ENCODE results near the gene USP48.

The USP48 gene

GRCh38 chr1:21750841-21751240, 32.1 kb downstream of the USP48 start:
- no peak overlapping the region for H3K4me3 ChIP-seq (ENCODE audit: low read depth, low read length)
- in situ Hi-C loops (cut with HindIII; ENCODE audit: low sequenced_read_pairs), result no loop called here
- DNase-seq (ENCODE audit: low read depth, low spot score), result no peak
- no peak for TF ChIP-seq CTCF (IDR thresholded peaks at IDR 0.05; ENCODE audit: low read depth, low read length)

GRCh38 chr1:21749859-21750468, 33.0 kb downstream of the USP48 start:
- in situ Hi-C loops (cut with HindIII; ENCODE audit: low sequenced_read_pairs), result no loop called here
- no peak for DNase-seq (ENCODE audit: low read depth, low spot score)
- TF ChIP-seq CTCF (IDR thresholded peaks at IDR 0.05; ENCODE audit: low read depth, low read length), result no peak
- H3K4me3 ChIP-seq (ENCODE audit: low read depth, low read length), result no peak overlapping the region

GRCh38 chr1:21749109-21749508, 33.8 kb downstream of the USP48 start:
- no peak for TF ChIP-seq CTCF (IDR thresholded peaks at IDR 0.05; ENCODE audit: low read depth, low read length)
- in situ Hi-C loops (cut with HindIII; ENCODE audit: low sequenced_read_pairs), result no loop called here
- DNase-seq (ENCODE audit: low read depth, low spot score), result no peak
- H3K4me3 ChIP-seq (ENCODE audit: low read depth, low read length), result no peak overlapping the region

- in situ Hi-C loops (cut with HindIII; ENCODE audit: low sequenced_read_pairs), result no loop called here
- DNase-seq (ENCODE audit: low read depth, low spot score), result no peak
- H3K4me3 ChIP-seq (ENCODE audit: low read depth, low read length), result no peak overlapping the region
- TF ChIP-seq CTCF (IDR thresholded peaks at IDR 0.05; ENCODE audit: low read depth, low read length), result no peak
Measured at GRCh38 chr1:21743476-21743875, 39.5 kb downstream of the USP48 start.

- H3K4me3 ChIP-seq (ENCODE audit: low read depth, low read length), result no peak overlapping the region
- DNase-seq (ENCODE audit: low read depth, low spot score), result no peak
- in situ Hi-C loops (cut with HindIII; ENCODE audit: low sequenced_read_pairs), result no loop called here
- no peak for TF ChIP-seq CTCF (IDR thresholded peaks at IDR 0.05; ENCODE audit: low read depth, low read length)
Measured at GRCh38 chr1:21742578-21742977, 40.4 kb downstream of the USP48 start.

- H3K4me3 ChIP-seq (ENCODE audit: low read depth, low read length), result no peak overlapping the region
- in situ Hi-C loops (cut with HindIII; ENCODE audit: low sequenced_read_pairs), result no loop called here
- TF ChIP-seq CTCF (IDR thresholded peaks at IDR 0.05; ENCODE audit: low read depth, low read length), result no peak
- DNase-seq (ENCODE audit: low read depth, low spot score), result no peak
Measured at GRCh38 chr1:21741206-21741605, 41.7 kb downstream of the USP48 start.

GRCh38 chr1:21736876-21737275, 46.1 kb downstream of the USP48 start:
- H3K4me3 ChIP-seq (ENCODE audit: low read depth, low read length), result no peak overlapping the region
- no peak for TF ChIP-seq CTCF (IDR thresholded peaks at IDR 0.05; ENCODE audit: low read depth, low read length)
- in situ Hi-C loops (cut with HindIII; ENCODE audit: low sequenced_read_pairs), result no loop called here
- DNase-seq (ENCODE audit: low read depth, low spot score), result no peak

Measured in astrocyte of the spinal cord (primary cell).